Neutrophil (primary cell): ENCODE measurements around the gene C19orf25.
A peak's percentile ranks its signal among the peaks of the same experiment; 100 is the strongest.

Source experiments
- H3K27ac ChIP-seq: fragments of 200-600 bp; sonication (generic); 2 replicates; pipeline ENCODE4 v1.5.1; 2016; ENCODE audit warnings: mild to moderate bottlenecking, moderate library complexity
- H3K27me3 ChIP-seq: fragments of 200-600 bp; sonication (generic); 2 replicates; pipeline ENCODE4 v1.6.0; 2016; ENCODE audit warnings: mild to moderate bottlenecking
- H3K36me3 ChIP-seq: fragments of 200-600 bp; sonication (generic); 2 replicates; pipeline ENCODE4 v1.5.1; 2017
- H3K4me1 ChIP-seq, 2 experiments: fragments of 200-600 bp in 1 of 2; sonication (generic) in 1 of 2; 1 replicate in 1 of 2; 2 replicates in 1 of 2; pipeline versions ENCODE4 v1.5.1 to v1.6.1; 2013 to 2016; ENCODE audit warnings: low read depth in 1 of 2, low read length in 1 of 2, mild to moderate bottlenecking in 1 of 2, moderate library complexity in 1 of 2; ENCODE audit not compliant: control insufficient read depth in 1 of 2, insufficient read depth in 1 of 2
- H3K4me3 ChIP-seq, 2 experiments: fragments of 200-600 bp in 1 of 2; sonication (generic) in 1 of 2; 1 replicate in 1 of 2; 2 replicates in 1 of 2; pipeline ENCODE4 v1.5.1; 2013 to 2016; ENCODE audit warnings: low read depth in 1 of 2, low read length in 1 of 2, mild to moderate bottlenecking in 1 of 2, moderate library complexity in 1 of 2
- H3K9me3 ChIP-seq: fragments of 200-600 bp; sonication (generic); 2 replicates; pipeline ENCODE4 v1.5.1; 2016
- CTCF ChIP-seq: fragments of 200-600 bp; sonication (generic); IDR thresholded peaks from 2 replicates; pipeline ENCODE4 v1.5.1; 2016; ENCODE audit warnings: antibody characterized with exemption

C19orf25 gene

DNA sequence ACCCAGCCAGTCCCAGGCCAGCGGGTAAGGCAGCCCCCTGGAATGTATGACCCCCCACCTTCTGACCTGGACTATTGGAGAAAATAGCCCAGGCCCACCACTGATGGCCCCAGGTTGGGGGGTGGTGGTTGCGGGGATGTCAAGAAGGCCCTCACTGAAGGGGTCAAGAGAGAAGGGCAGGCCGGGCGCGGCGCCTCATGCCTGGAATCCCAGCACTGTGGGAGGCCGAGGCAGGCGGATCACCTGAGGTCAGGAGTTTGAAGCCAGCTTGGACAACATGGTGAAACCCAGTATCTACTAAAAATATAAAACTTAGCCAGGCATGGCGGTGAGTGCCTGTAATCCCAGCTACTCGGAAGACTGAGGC, 35.3 kb upstream of the C19orf25 start:
- no peak for TF ChIP-seq CTCF
- Histone ChIP-seq H3K9me3 (no peaks in the 10 kb centered on the region), H3K27me3 (peaks cover 92% of the 10 kb centered on the region), H3K4me1 (peaks cover 2 to 7% of the 10 kb centered on the region in 2 experiments), H3K27ac (no peak overlapping the region), H3K4me3 (no peak overlapping the region), H3K36me3 (no peaks in the 10 kb centered on the region)

DNA sequence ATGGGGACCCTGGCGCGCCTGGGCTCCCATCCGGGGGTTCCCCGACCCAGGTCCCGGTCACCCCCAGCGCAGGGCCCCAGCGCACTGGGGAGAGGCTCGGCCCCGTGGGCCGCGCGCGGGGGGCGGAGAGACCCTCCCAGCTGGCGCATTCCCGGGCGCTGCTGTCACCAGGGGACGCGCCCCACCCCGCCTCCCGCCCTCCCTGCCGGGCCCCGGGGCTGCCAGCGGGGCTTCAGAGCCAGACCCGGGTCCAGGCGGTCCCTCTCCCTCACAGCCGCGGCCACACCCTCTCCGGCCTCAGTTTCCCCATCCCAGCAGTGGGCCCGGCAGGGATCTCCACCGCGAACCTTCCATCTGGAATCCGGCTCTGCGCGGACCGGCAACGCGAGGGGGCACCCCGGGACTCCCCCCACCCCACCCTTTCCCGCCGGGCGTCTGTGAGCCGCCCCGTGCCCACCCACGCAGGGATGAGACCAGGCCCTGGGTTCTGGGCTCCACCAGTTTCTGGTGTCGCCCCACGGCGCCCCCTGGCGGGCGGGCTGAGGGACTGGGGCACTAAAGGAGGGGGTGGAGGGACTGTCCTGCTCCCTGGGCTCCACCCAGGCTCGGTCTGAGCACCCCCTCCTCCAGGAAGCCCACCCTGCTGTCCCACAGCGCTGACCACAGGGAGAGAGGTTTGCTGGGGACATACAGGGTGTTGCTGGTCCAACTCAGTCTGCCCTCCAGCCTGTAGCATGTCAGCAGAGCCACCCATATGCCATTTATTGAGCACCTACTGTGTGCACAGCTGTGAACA, 34.7 kb upstream of the C19orf25 start:
- H3K27me3 ChIP-seq, result peaks cover 94% of the 10 kb centered on the region
- no peaks in the 10 kb centered on the region for H3K9me3 ChIP-seq
- no peak overlapping the region for H3K27ac ChIP-seq
- TF ChIP-seq CTCF, result peak; percentile 44
- peaks cover 2 to 7% of the 10 kb centered on the region in 2 experiments for H3K4me1 ChIP-seq
- no peaks in the 10 kb centered on the region for H3K36me3 ChIP-seq
- no peak overlapping the region for H3K4me3 ChIP-seq

- no peaks in the 10 kb centered on the region for H3K9me3 ChIP-seq
- H3K27me3 ChIP-seq, result peaks cover 97% of the 10 kb centered on the region
- H3K4me1 ChIP-seq, result peaks cover 2 to 12% of the 10 kb centered on the region in 2 experiments
- H3K27ac ChIP-seq, result no peak within 1 kb of the TSS
- H3K36me3 ChIP-seq, result no peaks in the 10 kb centered on the region
- TF ChIP-seq CTCF, result no peak
- no peak within 1 kb of the TSS for H3K4me3 ChIP-seq
Measured at GRCh38 chr19:1512671-1513498, 33.9 kb upstream of the C19orf25 start, which contains the start of gene ADAMTSL5. Gene ADAMTSL5, minus strand, starts transcription at chr19:1513019. Its CDS starts 2,076 bp downstream, at chr19:1510943.

DNA sequence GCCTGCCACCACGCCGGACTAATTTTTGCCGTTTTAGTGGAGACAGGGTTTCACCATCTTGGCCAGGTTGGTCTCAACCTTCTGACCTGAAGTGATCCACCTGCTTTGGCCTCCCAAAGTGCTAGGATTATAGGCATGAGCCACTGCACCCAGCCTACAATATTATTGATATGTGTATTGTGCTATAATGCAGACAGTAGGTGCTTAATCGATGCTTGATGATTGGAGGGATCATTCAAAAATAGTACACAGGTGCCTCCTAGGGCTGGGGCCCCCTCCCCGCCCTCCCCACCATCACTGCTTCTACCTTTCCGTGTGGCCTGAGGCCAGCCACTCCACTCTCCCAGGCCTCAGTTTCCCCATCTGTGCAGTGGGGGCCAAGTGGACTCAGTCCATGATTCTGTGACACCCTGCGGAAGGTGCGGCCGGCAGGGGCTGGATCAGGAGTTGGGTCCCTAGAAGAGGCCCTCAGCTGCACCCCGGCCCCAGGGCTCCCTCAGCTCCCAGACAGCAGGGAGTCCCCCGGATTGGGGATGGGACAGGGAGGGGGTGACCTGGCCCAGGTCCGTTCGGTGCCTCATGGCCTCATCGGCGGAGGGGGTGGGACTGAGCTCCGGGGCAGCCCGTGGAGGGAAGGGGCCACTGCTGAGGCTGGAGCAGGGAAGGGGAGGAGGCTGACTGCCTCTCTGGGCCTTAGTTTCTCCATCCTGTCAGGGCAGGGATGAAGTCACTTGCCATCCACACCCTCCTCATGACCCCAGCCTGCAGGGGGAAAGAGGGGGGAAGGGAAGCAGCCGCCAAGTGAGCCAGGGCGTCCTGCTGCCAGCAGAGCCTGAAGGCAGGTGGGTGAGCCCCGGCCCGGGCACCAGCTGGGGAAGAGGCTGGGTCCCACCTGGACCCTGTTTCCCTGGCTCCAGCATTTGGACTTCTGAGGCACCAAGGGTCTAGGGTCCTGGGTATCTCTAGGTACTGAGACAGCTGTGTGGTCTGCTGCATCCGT, 32.6 kb upstream of the C19orf25 start:
- Histone ChIP-seq H3K4me1 (peaks cover 7 to 17% of the 10 kb centered on the region in 2 experiments), H3K9me3 (peaks cover 4% of the 10 kb centered on the region), H3K4me3 (no peak overlapping the region), H3K27ac (no peak overlapping the region), H3K27me3 (peaks cover 100% of the 10 kb centered on the region), H3K36me3 (no peaks in the 10 kb centered on the region)
- no peak for TF ChIP-seq CTCF

DNA sequence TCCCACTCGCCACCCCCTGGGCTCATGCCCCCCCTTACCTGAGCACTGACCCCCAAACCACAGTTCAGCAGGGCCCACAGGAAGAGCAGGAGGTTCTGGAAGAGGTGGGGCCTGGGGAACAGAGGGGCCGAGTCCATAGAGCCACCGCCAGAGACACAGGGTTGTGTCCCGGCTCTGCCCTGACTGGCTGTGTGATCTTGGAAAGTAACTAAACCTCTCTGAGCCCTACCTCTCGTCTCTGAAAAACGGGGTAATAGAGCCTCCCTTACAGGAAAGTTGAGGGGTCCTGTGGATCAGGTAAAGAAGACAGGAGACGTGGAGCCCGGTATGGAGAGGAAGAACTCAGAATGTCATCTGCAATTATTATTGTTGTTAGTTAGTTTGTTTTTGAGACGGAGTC, 31.8 kb upstream of the C19orf25 start:
- Histone ChIP-seq H3K4me1 (peaks cover 7 to 17% of the 10 kb centered on the region in 2 experiments), H3K36me3 (no peaks in the 10 kb centered on the region), H3K27me3 (peaks cover 98% of the 10 kb centered on the region), H3K9me3 (peaks cover 4% of the 10 kb centered on the region), H3K27ac (no peak overlapping the region), H3K4me3 (no peak overlapping the region)
- TF ChIP-seq CTCF, result no peak
